Naive thymus-derived CD8-positive, alpha-beta T cell (primary cell): ENCODE data around the gene MFSD6. TPM values are rescaled to one million over a fixed set of nuclear protein-coding genes. Genes with fewer than 3 reads are reported as not detected.
"Not testable (repeated sequence)": the region's sequence is repeated elsewhere in the genome, so short reads cannot be mapped to it uniquely, and the experiment has no call there.

Source experiments
- ATAC-seq, 2 donors: fragments of 150-1000 bp; cut with Tn5 transposase in 1 of 2; sonication (Bioruptor Pico), chemical (Tn5 transposase) in 1 of 2; 1 replicate in 1 of 2; 2 replicates in 1 of 2; pipeline ENCODE4 v1.10.0; 2021; ENCODE audit warnings: mild to moderate bottlenecking in 2 of 2, moderate library complexity in 2 of 2
- POLR2A ChIA-PET: fragments of 350-600 bp; sonication (Branson Sonifier 250); formaldehyde crosslinking; loops from one replicate; lab custom pipeline; 2021; ENCODE audit warnings: antibody characterized with exemption; lab: Charles Lee
- DNase-seq, 10 donors: peaks; one replicate each; pipeline versions ENCODE4 v3.0.0 to v3.0.0-alpha.2; 2020 to 2022
- H3K27ac Mint-ChIP-seq, 10 donors: one replicate each; pipeline ENCODE4 v1.8.0; 2020 to 2022; ENCODE audit warnings: mild to moderate bottlenecking in 10 of 10, mixed read lengths in 10 of 10, moderate library complexity in 4 of 10, inconsistent platforms in 1 of 10
- H3K27me3 Mint-ChIP-seq, 5 donors: one replicate each; pipeline ENCODE4 v1.8.0; 2021 to 2022; ENCODE audit warnings: mixed read lengths in 5 of 5
- H3K36me3 Mint-ChIP-seq, 3 donors: one replicate each; pipeline ENCODE4 v1.8.0; 2020 to 2022; ENCODE audit warnings: mixed read lengths in 3 of 3, mild to moderate bottlenecking in 2 of 3, inconsistent platforms in 1 of 3
- H3K4me1 Mint-ChIP-seq, 4 donors: one replicate each; pipeline ENCODE4 v1.8.0; 2021 to 2022; ENCODE audit warnings: mixed read lengths in 4 of 4
- H3K4me3 Mint-ChIP-seq, 10 donors: one replicate each; pipeline ENCODE4 v1.8.0; 2020 to 2022; ENCODE audit warnings: mild to moderate bottlenecking in 10 of 10, mixed read lengths in 10 of 10, moderate library complexity in 6 of 10, inconsistent platforms in 1 of 10
- H3K9me3 Mint-ChIP-seq, 9 donors: one replicate each; pipeline ENCODE4 v1.8.0; 2020 to 2022; ENCODE audit warnings: mixed read lengths in 9 of 9, mild to moderate bottlenecking in 3 of 9, inconsistent platforms in 1 of 9, moderate library complexity in 1 of 9
- polyA plus RNA-seq, 3 donors: library from polyadenylated mRNA; unstranded; fragments of 300-500 nt; fragmentation: Illumina TruSeq; gene quantifications; one replicate each; pipeline ENCODE4 v1.2.3, GENCODE V29; 2021
- total RNA-seq, 8 experiments: library from RNA in 2 of 8; stranded (reverse) in 2 of 8; gene quantifications; one replicate each; pipeline ENCODE4 v1.2.3 and lab custom pipeline; 2021 to 2026

The MFSD6 gene
- total and polyA plus RNA-seq, 5 experiments from 2014 or later = 14.7 to 61.3 (median 18.5) TPM

- Mint-ChIP-seq H3K27ac (peak overlapping the region in 3 of 10 donors; percentile 63 to 77 (median 68)), H3K4me1 (peaks cover 33 to 95% (median 90%) of the 10 kb centered on the region in 4 donors), H3K4me3 (no peak overlapping the region)
Observed at GRCh38 chr2:190420801-190421200, 12.6 kb downstream of the MFSD6 start.

GRCh38 chr2:190425221-190425866 is 17.2 kb downstream of the MFSD6 start:
- H3K4me3 Mint-ChIP-seq = peak overlapping the region in 7 of 10 donors; percentile 2 to 71 (median 48)
- no peak for DNase-seq
- peaks cover 0 to 7% (median 0%) of the 10 kb centered on the region in 9 donors for H3K9me3 Mint-ChIP-seq
- H3K36me3 Mint-ChIP-seq = peaks cover 0 to 60% (median 30%) of the 10 kb centered on the region in 3 donors
- no peaks in the 10 kb centered on the region for H3K27me3 Mint-ChIP-seq
- ATAC-seq = no peak
- POLR2A ChIA-PET = interaction anchor here (1.2 kb wide), 1 partner anchor 10 kb away, joined by 4 read pairs; no protein-coding TSS in a partner anchor
- peak overlapping the region in 7 of 10 donors; percentile 3 to 72 (median 19) for H3K27ac Mint-ChIP-seq
- peaks cover 36 to 79% (median 74%) of the 10 kb centered on the region in 4 donors for H3K4me1 Mint-ChIP-seq

More at GRCh38 chr2:190420801-190421200, 12.6 kb downstream of the MFSD6 start:
- POLR2A ChIA-PET = interaction anchor here (0.6 kb wide), 1 partner anchor 57 kb away, joined by 3 read pairs; no protein-coding TSS in a partner anchor
- no peaks in the 10 kb centered on the region for H3K9me3 Mint-ChIP-seq
- ATAC-seq (no peak), DNase-seq (no peak)
- H3K27me3 Mint-ChIP-seq = no peaks in the 10 kb centered on the region
- H3K36me3 Mint-ChIP-seq = peaks cover 0 to 55% (median 21%) of the 10 kb centered on the region in 3 donors

GRCh38 chr2:190425883-190426658 is 17.9 kb downstream of the MFSD6 start:
- POLR2A ChIA-PET = interaction anchor here (1.2 kb wide), 1 partner anchor 11 kb away, joined by 4 read pairs; no protein-coding TSS in a partner anchor
- DNase-seq = no peak
- Mint-ChIP-seq H3K4me1 (peaks cover 36 to 72% (median 67%) of the 10 kb centered on the region in 4 donors), H3K9me3 (peaks cover 0 to 7% (median 0%) of the 10 kb centered on the region in 9 donors), H3K36me3 (peaks cover 0 to 53% (median 24%) of the 10 kb centered on the region in 3 donors), H3K27me3 (no peaks in the 10 kb centered on the region), H3K27ac (peak overlapping the region in 5 of 10 donors; percentile 4 to 79 (median 20)), H3K4me3 (peak overlapping the region in 7 of 10 donors; percentile 3 to 71 (median 21))
- ATAC-seq = no peak

- POLR2A ChIA-PET, H3K27me3 Mint-ChIP-seq, ATAC-seq, DNase-seq, H3K4me3 Mint-ChIP-seq, H3K27ac Mint-ChIP-seq, H3K9me3 Mint-ChIP-seq: not testable (repeated sequence)
- Mint-ChIP-seq H3K36me3 (peaks cover 7 to 52% (median 23%) of the 10 kb centered on the region in 3 donors), H3K4me1 (peaks cover 31 to 75% (median 64%) of the 10 kb centered on the region in 4 donors)
Observed at GRCh38 chr2:190430866-190431265, 22.7 kb downstream of the MFSD6 start.

GRCh38 chr2:190431907-190432306 is 23.8 kb downstream of the MFSD6 start:
- POLR2A ChIA-PET = no interaction called here
- Mint-ChIP-seq H3K4me3 (peak overlapping the region in 6 of 10 donors; percentile 5 to 42 (median 32)), H3K27ac (peak overlapping the region in 8 of 10 donors; percentile 5 to 82 (median 36)), H3K27me3 (no peaks in the 10 kb centered on the region), H3K4me1 (peaks cover 29 to 75% (median 64%) of the 10 kb centered on the region in 4 donors), H3K9me3 (peaks cover 0 to 7% (median 0%) of the 10 kb centered on the region in 9 donors), H3K36me3 (peaks cover 14 to 52% (median 29%) of the 10 kb centered on the region in 3 donors)
- no peak for ATAC-seq
- no peak for DNase-seq

GRCh38 chr2:190432567-190433231 is 24.5 kb downstream of the MFSD6 start:
- POLR2A ChIA-PET = no interaction called here
- H3K27ac Mint-ChIP-seq = peak overlapping the region in 8 of 10 donors; percentile 6 to 86 (median 22)
- no peaks in the 10 kb centered on the region for H3K27me3 Mint-ChIP-seq
- H3K36me3 Mint-ChIP-seq = peaks cover 18 to 52% (median 31%) of the 10 kb centered on the region in 3 donors
- DNase-seq (no peak), ATAC-seq (no peak)
- peaks cover 30 to 77% (median 65%) of the 10 kb centered on the region in 4 donors for H3K4me1 Mint-ChIP-seq
- H3K9me3 Mint-ChIP-seq = peaks cover 0 to 5% (median 0%) of the 10 kb centered on the region in 9 donors
- peak overlapping the region in 5 of 10 donors; percentile 1 to 51 (median 28) for H3K4me3 Mint-ChIP-seq

GRCh38 chr2:190435031-190435670 is 27.0 kb downstream of the MFSD6 start:
- ATAC-seq = no peak
- peaks cover 18 to 64% (median 34%) of the 10 kb centered on the region in 3 donors for H3K36me3 Mint-ChIP-seq
- H3K4me1 Mint-ChIP-seq = peaks cover 39 to 82% (median 80%) of the 10 kb centered on the region in 4 donors
- POLR2A ChIA-PET = no interaction called here
- H3K27ac Mint-ChIP-seq = peak overlapping the region in 8 of 10 donors; percentile 6 to 71 (median 46)
- DNase-seq = no peak
- peaks cover 0 to 2% (median 0%) of the 10 kb centered on the region in 9 donors for H3K9me3 Mint-ChIP-seq
- H3K27me3 Mint-ChIP-seq = no peaks in the 10 kb centered on the region
- H3K4me3 Mint-ChIP-seq = peak overlapping the region in 6 of 10 donors; percentile 6 to 60 (median 18)

- peaks cover 45 to 91% (median 90%) of the 10 kb centered on the region in 4 donors for H3K4me1 Mint-ChIP-seq
- ATAC-seq (peak; percentile 42 to 52), DNase-seq (no peak)
- H3K4me3 Mint-ChIP-seq = peak overlapping the region in 4 of 10 donors; percentile 0 to 27 (median 5)
- H3K9me3 Mint-ChIP-seq = peaks cover 0 to 2% (median 0%) of the 10 kb centered on the region in 9 donors
- peak overlapping the region in 7 of 10 donors; percentile 18 to 82 (median 68) for H3K27ac Mint-ChIP-seq
- POLR2A ChIA-PET = no interaction called here
- H3K27me3 Mint-ChIP-seq = no peaks in the 10 kb centered on the region
- peaks cover 18 to 68% (median 34%) of the 10 kb centered on the region in 3 donors for H3K36me3 Mint-ChIP-seq
Observed at GRCh38 chr2:190436557-190436956, 28.4 kb downstream of the MFSD6 start.

- Mint-ChIP-seq H3K27me3 (no peaks in the 10 kb centered on the region), H3K9me3 (peaks cover 0 to 2% (median 0%) of the 10 kb centered on the region in 9 donors), H3K36me3 (peaks cover 18 to 73% (median 31%) of the 10 kb centered on the region in 3 donors), H3K4me3 (peak overlapping the region in 7 of 10 donors; percentile 4 to 60 (median 50)), H3K27ac (peak overlapping the region in 2 of 10 donors; percentile 9 to 71), H3K4me1 (peaks cover 51 to 96% (median 92%) of the 10 kb centered on the region in 4 donors)
- no peak for ATAC-seq
- DNase-seq = no peak
- POLR2A ChIA-PET = interaction anchor here (1.4 kb wide), 1 partner anchor 33 kb away, joined by 5 read pairs; no protein-coding TSS in a partner anchor
Observed at GRCh38 chr2:190440113-190440512, 32.0 kb downstream of the MFSD6 start.

GRCh38 chr2:190441564-190441963 is 33.4 kb downstream of the MFSD6 start:
- Mint-ChIP-seq H3K27ac (peak overlapping the region in 6 of 10 donors; percentile 34 to 92 (median 70)), H3K36me3 (peaks cover 6 to 63% (median 21%) of the 10 kb centered on the region in 3 donors), H3K9me3 (no peaks in the 10 kb centered on the region), H3K4me1 (peaks cover 44 to 92% (median 88%) of the 10 kb centered on the region in 4 donors), H3K4me3 (peak overlapping the region in 8 of 10 donors; percentile 30 to 74 (median 59)), H3K27me3 (no peaks in the 10 kb centered on the region)
- POLR2A ChIA-PET = interaction anchor here (1.2 kb wide), 1 partner anchor 34 kb away, joined by 3 read pairs; no protein-coding TSS in a partner anchor
- DNase-seq (no peak), ATAC-seq (no peak)

- no peaks in the 10 kb centered on the region for H3K27me3 Mint-ChIP-seq
- DNase-seq (no peak), ATAC-seq (no peak)
- H3K4me1 Mint-ChIP-seq = peaks cover 41 to 95% (median 89%) of the 10 kb centered on the region in 4 donors
- no peaks in the 10 kb centered on the region for H3K9me3 Mint-ChIP-seq
- POLR2A ChIA-PET = no interaction called here
- H3K4me3 Mint-ChIP-seq = peak overlapping the region in 3 of 10 donors; percentile 27 to 49 (median 27)
- H3K36me3 Mint-ChIP-seq = peaks cover 0 to 48% (median 7%) of the 10 kb centered on the region in 3 donors
- peak overlapping the region in 6 of 10 donors; percentile 11 to 91 (median 54) for H3K27ac Mint-ChIP-seq
Observed at GRCh38 chr2:190443055-190443454, 34.9 kb downstream of the MFSD6 start.
